HUES6 (cell line): ENCODE measurements around the gene COL18A1.

ENCODE experiments used
- H3K27ac ChIP-seq: 2 replicates; pipeline ENCODE4 v1.7.0; 2013; ENCODE audit warnings: low read depth, mild to moderate bottlenecking, low read length, inconsistent platforms
- H3K27me3 ChIP-seq: 2 replicates; pipeline ENCODE4 v1.6.1; 2013; ENCODE audit warnings: low read length; ENCODE audit not compliant: control insufficient read depth, insufficient read depth
- H3K36me3 ChIP-seq: 2 replicates; pipeline ENCODE4 v1.6.1; 2013; ENCODE audit warnings: low read length; ENCODE audit not compliant: control insufficient read depth, insufficient read depth
- H3K4me1 ChIP-seq: 2 replicates; pipeline ENCODE4 v1.6.1; 2013; ENCODE audit warnings: low read length; ENCODE audit not compliant: control insufficient read depth, insufficient read depth
- H3K4me3 ChIP-seq: 2 replicates; pipeline ENCODE4 v1.5.1; 2013; ENCODE audit warnings: low read depth, low read length
- H3K9ac ChIP-seq: one replicate; pipeline ENCODE4 v1.6.1; 2013; ENCODE audit warnings: mild to moderate bottlenecking, low read length
- H3K9me3 ChIP-seq: 2 replicates; pipeline ENCODE4 v1.6.1; 2013; ENCODE audit warnings: low read depth, low read length; ENCODE audit not compliant: control insufficient read depth, insufficient read depth

The COL18A1 gene

DNA sequence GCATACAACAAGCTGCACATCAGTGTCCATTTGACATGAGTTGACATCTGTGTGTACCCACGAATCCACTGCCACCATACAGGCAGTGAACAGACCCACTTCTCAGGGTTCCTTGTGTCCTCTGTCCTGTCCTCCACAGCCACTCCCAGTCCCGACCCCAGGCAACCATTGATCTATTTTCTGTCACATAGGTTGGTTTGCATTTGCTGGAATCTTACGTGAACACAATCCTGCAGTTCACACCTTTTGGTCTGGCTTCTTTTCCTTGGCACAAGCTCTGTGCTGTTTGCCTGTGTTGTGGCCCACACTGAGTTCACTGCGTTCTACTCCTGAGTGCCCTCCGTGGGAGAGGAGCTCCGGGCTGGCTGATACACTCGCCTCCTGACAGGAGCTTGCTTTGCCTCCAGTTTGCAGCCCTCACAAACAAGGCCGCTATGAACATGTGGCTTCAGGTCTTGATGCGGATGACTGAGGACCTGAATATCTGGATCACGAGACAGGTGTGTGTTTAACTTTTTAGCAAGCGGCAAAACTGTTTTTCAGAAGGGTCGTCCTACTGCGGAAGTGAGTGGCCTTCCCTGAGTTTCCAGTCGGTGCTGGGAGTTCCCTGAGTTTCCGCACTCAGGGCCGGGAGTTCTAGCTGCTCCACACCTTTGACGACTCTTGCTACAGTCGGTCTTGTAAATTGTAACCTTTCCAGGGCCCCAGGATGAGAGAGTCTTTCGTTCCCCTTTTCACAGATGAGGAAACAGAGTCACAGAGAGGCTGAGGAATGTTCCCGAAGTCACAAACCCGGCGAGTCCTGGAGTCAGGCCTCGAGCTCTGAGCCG lies 13.0 kb upstream of the COL18A1 start:
- Histone ChIP-seq H3K4me3 (no peak overlapping the region), H3K27ac (no peak overlapping the region), H3K27me3 (no peaks in the 10 kb centered on the region; the same call in 1 of the 2 replicates), H3K9ac (no peak overlapping the region), H3K36me3 (no peaks in the 10 kb centered on the region), H3K9me3 (no peaks in the 10 kb centered on the region), H3K4me1 (no peaks in the 10 kb centered on the region)

DNA sequence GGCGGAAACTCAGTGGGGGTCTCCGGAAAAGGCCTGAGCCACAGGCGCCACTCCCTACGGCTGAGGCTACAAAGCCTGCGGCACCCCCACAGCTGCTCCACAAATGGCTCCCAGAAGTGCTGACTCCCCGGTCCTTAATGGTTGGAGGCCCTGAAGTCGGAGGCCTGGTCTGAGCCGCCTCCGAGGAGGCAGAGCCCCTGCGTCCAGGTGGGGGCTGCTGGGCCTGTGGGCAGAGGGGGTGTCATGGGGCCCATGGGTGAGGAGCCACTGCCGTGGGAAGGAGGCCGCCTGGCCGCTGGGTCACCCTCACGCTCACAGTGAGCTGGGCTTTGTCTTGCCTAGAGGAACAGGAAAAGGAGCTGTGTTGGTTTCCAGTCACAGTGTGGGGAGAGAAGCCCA lies 12.4 kb upstream of the COL18A1 start:
- no peaks in the 10 kb centered on the region for H3K9me3 ChIP-seq
- no peak overlapping the region for H3K4me3 ChIP-seq
- no peaks in the 10 kb centered on the region for H3K4me1 ChIP-seq
- no peaks in the 10 kb centered on the region; the same call in 1 of the 2 replicates for H3K27me3 ChIP-seq
- no peak overlapping the region for H3K9ac ChIP-seq
- H3K27ac ChIP-seq, result no peak overlapping the region
- no peaks in the 10 kb centered on the region for H3K36me3 ChIP-seq

DNA sequence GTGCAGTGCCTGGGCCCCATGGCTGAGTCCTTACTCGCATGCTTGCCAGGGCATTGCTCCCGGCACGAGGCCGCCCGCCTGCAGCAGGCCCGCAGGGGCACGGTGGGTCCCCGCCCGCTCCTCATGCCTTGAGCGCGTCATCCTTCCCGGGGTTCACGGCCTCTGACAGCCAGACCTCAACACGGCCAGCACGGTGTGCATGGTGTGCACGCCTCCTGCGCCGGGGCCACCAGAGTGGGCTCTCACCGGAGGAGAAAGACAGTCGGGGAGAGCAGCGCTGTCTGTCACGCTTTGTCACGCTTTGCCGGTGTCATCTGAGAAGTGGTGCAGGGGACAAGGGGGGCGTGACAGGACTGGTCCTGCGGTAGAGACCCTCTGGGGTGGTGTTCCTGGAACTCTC lies 11.9 kb upstream of the COL18A1 start:
- no peaks in the 10 kb centered on the region; the same call in 1 of the 2 replicates for H3K27me3 ChIP-seq
- H3K9ac ChIP-seq, result no peak overlapping the region
- no peaks in the 10 kb centered on the region for H3K36me3 ChIP-seq
- no peaks in the 10 kb centered on the region for H3K9me3 ChIP-seq
- no peaks in the 10 kb centered on the region for H3K4me1 ChIP-seq
- no peak overlapping the region for H3K4me3 ChIP-seq
- no peak overlapping the region for H3K27ac ChIP-seq

DNA sequence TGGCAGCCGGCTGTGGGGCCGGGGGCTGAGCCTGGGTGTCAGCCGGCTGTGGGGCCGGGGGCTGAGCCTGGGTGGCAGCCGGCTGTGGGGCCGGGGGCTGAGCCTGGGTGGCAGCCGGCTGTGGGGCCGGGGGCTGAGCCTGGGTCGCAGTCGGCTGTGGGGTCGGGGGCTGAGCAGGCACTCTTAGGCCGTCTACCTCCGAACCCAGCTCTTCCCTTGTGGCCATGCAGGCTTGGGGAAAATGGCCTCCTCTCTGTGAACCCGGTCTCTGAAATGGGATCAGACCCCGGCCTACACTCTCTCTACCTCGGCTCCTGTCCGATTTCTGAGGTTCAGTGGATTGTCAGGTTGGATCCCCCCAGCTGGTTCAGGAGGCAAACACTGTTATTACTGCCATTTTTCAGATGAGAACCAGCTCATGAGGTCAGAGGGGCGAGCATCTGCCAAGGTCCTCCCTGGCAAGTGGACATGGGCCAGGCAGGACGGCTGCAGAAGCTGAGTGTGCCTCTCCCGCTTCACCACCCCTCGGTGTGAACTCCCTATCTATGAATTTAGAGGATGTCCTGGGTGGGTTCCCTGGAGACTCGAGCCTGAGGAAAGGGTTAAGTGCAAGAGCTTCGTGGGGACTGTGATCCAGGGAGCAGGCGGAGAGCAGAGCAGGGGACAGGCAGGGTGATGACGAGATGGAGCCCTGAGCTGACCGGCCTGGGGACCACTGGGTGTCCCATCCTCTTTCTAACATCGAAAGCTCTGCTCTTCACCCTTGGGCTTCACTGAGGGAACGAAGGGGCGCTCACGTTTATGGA lies 10.9 kb upstream of the COL18A1 start:
- Histone ChIP-seq H3K4me3 (no peak overlapping the region), H3K4me1 (no peaks in the 10 kb centered on the region), H3K9ac (no peak overlapping the region), H3K36me3 (no peaks in the 10 kb centered on the region), H3K27ac (no peak overlapping the region), H3K9me3 (no peaks in the 10 kb centered on the region), H3K27me3 (no peaks in the 10 kb centered on the region; the same call in 1 of the 2 replicates)

DNA sequence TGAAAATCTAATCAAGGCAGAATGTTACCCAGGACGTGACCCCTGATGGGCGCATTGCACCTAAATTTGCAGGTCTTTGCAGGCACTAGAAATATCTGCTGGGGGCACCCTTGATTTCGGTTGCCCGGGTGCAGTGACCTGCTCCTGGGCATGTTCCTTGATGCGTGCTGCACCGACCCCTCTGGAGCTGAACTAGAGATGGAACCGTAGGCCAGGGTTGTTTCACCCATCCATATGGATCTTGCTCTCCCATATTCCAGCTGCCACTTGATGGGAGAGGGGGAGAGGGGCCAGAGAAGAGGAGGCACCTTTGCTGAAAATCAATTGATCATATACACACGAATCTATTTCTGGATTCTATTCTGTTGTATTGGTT lies 8.4 kb upstream of the COL18A1 start:
- H3K4me3 ChIP-seq, result no peak overlapping the region
- H3K9me3 ChIP-seq, result peaks cover 6% of the 10 kb centered on the region; the same call in 1 of the 2 replicates
- no peak overlapping the region for H3K27ac ChIP-seq
- H3K27me3 ChIP-seq, result no peaks in the 10 kb centered on the region; the same call in 1 of the 2 replicates
- H3K9ac ChIP-seq, result no peak overlapping the region
- H3K36me3 ChIP-seq, result no peaks in the 10 kb centered on the region
- no peaks in the 10 kb centered on the region for H3K4me1 ChIP-seq

DNA sequence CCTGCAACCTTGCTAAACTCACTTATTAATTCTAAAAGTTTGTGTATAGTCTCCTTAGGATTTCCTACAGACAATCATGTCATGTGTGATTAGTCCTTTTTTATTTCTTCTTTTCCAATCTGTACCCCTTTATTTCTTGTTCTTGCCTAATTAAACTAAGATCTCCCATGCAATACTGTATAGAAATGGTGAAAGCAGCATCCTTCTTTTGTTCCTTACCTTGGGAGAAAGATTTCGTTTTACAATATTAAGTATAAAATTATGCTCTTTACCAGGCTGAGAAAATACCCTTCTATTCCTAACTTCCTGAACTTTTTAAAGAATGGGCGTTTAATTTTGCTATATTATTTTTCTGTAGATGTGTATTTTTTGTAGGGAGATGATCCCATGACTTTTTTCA lies 7.6 kb upstream of the COL18A1 start:
- Histone ChIP-seq H3K4me1 (no peaks in the 10 kb centered on the region), H3K9ac (no peak overlapping the region), H3K36me3 (no peaks in the 10 kb centered on the region), H3K4me3 (no peak overlapping the region), H3K27me3 (no peaks in the 10 kb centered on the region; the same call in 1 of the 2 replicates), H3K9me3 (peaks cover 6% of the 10 kb centered on the region; the same call in 1 of the 2 replicates), H3K27ac (no peak overlapping the region)

DNA sequence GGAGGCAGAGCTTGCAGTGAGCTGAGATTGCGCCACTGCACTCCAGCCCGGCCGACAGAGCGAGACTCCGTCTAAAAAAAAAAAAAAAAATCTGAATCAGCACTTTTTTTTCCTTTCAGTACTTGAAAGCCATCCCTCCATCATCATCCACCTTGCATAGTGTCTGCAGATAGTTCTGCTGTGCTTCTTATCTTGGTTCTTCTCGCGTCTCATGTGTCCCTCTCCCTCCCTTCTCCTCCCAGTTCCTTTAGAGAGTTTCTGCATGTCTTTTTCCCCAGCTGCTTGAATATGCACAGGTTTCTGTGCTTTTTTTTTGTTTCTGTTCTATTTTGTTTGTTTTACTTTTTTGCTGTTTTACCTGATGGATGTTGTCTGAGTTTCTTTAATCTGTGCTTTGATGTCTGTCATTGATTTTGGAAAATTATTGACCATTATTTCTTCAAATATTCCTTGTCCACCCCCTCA lies 3.9 kb upstream of the COL18A1 start:
- H3K27me3 ChIP-seq, result peaks cover 4% of the 10 kb centered on the region; the same call in 1 of the 2 replicates
- peaks cover 6% of the 10 kb centered on the region; the same call in 1 of the 2 replicates for H3K9me3 ChIP-seq
- no peaks in the 10 kb centered on the region for H3K36me3 ChIP-seq
- peaks cover 13% of the 10 kb centered on the region for H3K4me1 ChIP-seq
- no peak overlapping the region for H3K27ac ChIP-seq
- no peak overlapping the region for H3K4me3 ChIP-seq
- H3K9ac ChIP-seq, result no peak overlapping the region

DNA sequence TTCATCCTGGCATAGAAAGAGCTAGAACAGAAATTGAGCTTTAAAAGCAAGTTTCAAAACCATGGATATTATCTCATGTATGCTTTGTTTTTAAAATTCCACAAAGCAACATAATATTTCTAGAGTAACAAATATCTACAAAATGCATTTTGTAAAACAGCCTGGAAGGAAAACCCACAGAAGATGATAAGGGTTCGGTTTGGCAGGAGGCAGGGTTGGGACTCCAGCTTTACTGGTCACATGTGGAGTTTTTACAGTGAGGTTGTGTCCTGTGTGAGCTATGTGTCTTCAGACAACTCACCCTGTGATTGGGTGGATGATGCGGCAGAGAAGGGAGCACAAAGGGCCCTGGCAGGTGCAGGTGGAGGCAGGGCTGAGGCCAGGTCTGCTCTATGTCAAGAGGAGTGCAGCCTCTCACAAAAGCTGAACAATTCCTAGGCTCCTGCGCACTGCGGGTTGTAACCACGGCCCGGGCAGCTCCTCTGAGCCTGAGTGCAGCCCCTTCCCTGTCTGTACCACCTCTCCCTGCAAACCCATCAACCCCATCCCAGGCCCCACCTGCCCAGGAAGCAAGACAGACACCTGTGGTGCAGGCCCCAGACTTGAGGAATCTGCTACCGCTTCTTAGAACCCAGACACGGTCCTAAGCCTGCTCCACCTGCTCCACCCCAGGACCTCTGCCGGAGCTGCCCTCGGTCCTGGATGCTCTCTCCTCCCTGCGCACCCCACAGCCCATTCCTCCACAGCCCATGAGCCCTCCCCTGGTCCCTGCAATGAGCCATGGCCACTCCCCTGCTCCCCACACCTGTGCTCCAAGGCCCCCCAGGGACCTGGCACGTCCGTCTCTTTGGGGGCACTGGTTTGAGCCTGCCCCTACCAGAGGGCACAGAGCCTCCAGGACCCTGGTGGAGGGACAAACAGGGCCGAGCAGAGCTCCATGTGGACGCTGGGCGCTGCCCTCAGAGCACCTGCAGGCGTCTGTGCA lies 2.8 kb upstream of the COL18A1 start:
- no peaks in the 10 kb centered on the region for H3K36me3 ChIP-seq
- peaks cover 17% of the 10 kb centered on the region for H3K4me1 ChIP-seq
- H3K27ac ChIP-seq, result no peak overlapping the region
- H3K27me3 ChIP-seq, result peaks cover 4% of the 10 kb centered on the region; the same call in 1 of the 2 replicates
- H3K9ac ChIP-seq, result no peak overlapping the region
- H3K4me3 ChIP-seq, result no peak overlapping the region
- peaks cover 6% of the 10 kb centered on the region; the same call in 1 of the 2 replicates for H3K9me3 ChIP-seq

DNA sequence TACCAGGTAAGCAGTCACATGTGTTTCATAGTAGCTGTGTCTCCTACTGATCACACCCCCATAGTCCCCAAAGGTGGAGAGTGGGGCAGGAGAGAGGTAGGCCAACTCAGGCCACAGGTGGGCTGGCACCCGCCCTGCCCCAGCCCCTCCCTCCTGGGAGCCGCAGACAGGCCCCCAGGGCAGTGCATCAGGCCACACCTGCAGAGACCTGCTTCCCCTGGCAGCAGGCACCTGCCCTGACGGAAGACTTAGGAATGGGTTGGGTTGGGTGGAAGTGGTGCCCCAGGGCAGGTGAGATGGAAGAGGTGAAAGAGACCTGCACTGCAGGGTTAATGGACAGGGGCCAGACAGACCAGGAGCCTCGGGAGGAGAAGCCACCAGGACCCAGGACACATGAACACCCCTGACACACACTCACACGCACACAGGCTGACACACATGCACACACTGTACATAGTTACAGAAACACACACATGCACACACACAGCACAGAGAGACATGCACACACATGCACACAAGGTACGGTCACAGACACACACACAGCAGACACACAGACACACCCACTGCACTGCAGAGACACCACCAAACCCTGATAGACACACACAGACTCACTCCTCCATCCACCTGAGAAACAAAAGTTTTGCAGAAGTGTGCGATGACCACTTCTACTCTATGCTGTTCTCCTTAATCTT lies 1.7 kb upstream of the COL18A1 start:
- Histone ChIP-seq H3K4me1 (peaks cover 28% of the 10 kb centered on the region), H3K9ac (peak overlapping the region; percentile 8), H3K27me3 (peaks cover 4% of the 10 kb centered on the region; the same call in 1 of the 2 replicates), H3K9me3 (peaks cover 6% of the 10 kb centered on the region; the same call in 1 of the 2 replicates), H3K4me3 (no peak overlapping the region), H3K36me3 (peaks cover 5% of the 10 kb centered on the region), H3K27ac (no peak overlapping the region)
